Renal cortical epithelial cell (primary cell): ENCODE data around the gene POLL. TPM values are rescaled to one million over a fixed set of nuclear protein-coding genes. Genes with fewer than 3 reads are reported as not detected.

Experiments used
- DNase-seq: peaks from one replicate; pipeline ENCODE4 v3.0.0-alpha.2; 2011; ENCODE audit warnings: low read depth
- total RNA-seq: library from RNA; depleted of rRNA; stranded (reverse); fragments of >200 nt; gene quantifications from 2 replicates; pipeline ENCODE4 v1.2.3, GENCODE V29; 2014

Gene POLL
- total RNA-seq, 1 donor from 2014 or later: 13.8 TPM

GRCh38 chr10:101560298-101561067 lies 27.6 kb downstream of the POLL start:
- no peak for DNase-seq

DNA sequence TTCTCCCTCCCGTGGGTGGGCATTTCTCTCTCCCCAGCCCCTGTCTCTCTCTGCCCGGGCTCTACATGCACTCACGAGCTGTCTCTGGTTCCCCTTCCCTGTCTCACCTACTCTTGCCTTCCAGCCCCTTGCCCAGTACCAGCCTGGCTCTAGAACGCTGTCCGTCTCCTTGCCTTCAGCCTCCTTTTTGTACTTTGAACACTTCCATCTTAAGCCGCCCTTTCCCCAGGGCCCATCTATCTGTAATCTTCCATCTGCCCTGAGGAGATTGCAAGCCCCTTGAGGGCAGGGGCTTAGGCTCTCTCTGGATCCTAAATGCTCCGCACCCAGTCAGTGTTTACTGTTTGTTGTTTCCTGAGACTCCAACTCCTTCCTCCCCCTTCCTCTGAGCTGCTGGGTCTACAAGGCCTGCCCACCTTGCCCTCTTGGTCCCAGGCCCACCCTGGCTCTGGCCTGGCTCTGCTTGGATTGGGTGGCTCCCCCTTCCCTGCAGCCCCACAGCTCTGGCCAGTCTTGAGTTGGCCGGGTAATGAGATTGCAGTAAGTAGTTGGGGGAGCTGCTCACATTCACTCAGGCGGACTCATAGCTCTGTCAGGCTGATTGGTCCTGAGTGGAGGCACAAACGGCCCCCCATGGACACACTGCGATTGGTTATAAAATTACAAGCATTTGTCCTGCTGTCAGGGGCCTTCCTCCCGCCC lies 28.3 kb downstream of the POLL start:
- DNase-seq: no peak

DNA sequence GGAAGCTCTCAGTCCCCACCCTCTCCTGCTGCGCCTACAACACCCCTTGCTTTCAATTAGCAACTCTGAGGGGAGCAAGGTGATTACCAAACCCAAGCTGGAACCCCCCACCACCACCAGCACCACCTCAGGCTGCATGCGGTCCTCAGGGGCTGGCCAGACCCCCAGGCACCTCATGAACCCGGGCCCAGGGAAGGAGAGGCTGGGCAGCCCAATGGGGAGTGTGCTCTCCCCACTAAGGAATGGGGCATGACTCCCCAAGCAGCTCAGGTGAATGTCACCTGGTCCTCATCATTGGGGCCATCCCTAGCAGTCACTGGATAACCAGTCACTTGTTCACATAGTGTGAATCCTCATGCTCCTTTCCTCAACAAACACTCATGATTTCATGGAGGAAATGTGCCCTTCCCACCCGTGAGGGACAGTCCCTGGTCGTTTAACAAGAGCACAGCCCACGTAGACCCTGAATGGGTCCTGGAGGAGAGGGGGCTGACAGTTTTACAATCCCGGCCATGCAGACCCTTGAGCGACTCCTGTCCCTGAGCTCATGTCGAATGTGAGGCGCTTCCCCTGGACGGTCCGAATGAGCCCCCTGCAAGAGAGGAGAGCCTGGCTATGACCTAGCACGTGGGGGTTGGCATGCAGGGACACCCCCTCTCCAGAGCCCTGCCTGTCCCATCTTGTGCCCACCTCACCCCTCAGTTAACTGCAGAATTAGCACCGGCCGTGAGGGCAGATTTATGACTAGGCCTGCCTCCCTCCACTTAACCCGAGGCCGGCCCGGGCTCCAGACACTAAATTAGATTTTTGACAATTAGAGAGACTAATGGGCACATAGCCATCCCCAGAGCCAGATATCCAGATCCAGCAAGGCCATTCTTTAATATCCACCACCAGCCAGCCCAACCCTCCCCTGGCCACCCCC lies 29.1 kb downstream of the POLL start:
- no peak for DNase-seq

- no peak for DNase-seq
Measured at GRCh38 chr10:101558204-101558603, 29.9 kb downstream of the POLL start.

DNA sequence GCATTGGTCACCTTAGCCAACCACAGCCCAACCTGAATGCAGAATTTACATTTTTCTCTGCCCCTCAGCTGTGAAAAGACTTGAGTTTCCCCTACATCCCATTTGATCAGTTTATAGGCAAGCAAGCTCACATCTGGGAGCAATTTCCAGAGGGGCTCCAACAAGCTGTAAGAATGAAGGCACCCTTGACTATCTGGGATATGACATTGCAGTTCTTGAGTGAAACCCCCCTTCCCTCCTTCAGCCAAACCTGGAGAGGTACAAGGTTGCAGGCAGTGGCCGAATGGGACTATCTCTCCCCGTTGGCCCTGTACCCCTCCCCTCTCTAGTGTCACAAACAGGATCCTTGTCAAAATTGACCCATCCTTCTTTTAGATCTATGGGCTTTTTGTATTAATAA lies 30.5 kb downstream of the POLL start:
- DNase-seq: no peak

GRCh38 chr10:101552442-101552841 lies 35.6 kb downstream of the POLL start:
- no peak for DNase-seq

- DNase-seq: no peak
Measured at GRCh38 chr10:101550965-101551364, 37.1 kb downstream of the POLL start.

DNA sequence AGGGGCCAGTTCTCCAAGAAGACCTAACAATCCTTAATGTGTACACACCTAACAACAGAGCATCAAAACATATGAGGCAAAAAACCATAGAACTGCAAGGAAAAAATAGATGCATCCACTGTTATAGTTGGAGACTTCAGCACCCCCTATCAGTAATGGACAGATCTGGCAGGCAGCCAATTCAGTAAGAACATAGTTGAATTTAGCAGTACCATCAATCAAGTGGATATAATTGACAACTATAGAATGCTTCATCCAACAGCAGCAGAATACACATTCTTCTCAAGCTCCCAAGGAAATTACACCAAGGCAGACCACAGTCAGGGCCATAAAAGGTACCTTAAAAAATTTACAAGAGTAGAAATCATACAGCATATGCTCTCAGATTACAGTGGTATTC lies 42.2 kb downstream of the POLL start:
- no peak for DNase-seq

GRCh38 chr10:101538446-101538845 lies 49.6 kb downstream of the POLL start:
- no peak for DNase-seq

DNA sequence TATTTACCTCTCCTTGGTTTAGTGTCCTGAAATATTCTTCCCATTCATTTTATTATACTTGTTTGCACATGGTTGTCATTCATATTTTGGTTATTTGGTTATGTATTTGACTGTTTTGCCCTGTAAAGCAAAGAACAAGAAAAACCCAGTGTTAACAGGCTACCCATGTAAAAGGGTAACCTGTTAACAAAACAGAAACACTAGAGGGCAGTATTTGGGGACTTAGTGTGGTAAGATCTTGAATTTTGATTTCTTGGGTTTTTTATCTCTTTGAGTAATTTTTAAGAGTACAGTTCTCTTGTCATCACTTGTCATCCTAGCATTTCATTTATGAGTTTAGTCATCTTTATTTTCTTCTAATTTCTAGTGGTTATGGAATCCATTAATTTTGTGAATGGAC lies 51.3 kb downstream of the POLL start:
- peak; percentile 34 for DNase-seq

- no peak for DNase-seq
Measured at GRCh38 chr10:101535949-101536348, 52.1 kb downstream of the POLL start.

GRCh38 chr10:101529725-101530553 lies 58.1 kb downstream of the POLL start:
- no peak for DNase-seq

GRCh38 chr10:101529207-101529606 lies 58.9 kb downstream of the POLL start:
- no peak for DNase-seq

Other genes starting within 250 kb of the POLL start
- 4.7 and 19.6 TPM in 2 replicates for gene BTRC, start 234.1 kb downstream of the POLL start, total RNA-seq
- 59.6 and 79.8 TPM in 2 replicates for gene DPCD, start 64 bp upstream of the POLL start, total RNA-seq
- 32.3 and 43.2 TPM in 2 replicates for gene FBXW4, start 106.9 kb upstream of the POLL start, total RNA-seq
- gene FGF8, start 187.9 kb upstream of the POLL start, total RNA-seq: not detected in 2 replicates
- gene NPM3, start 195.2 kb upstream of the POLL start, total RNA-seq: 55.2 and 236 TPM in 2 replicates
- 67.0 and 116 TPM in 2 replicates for gene OGA, start 230.2 kb upstream of the POLL start, total RNA-seq